ENCODE data around the gene C19orf12. TPM values are rescaled to one million over a fixed set of nuclear protein-coding genes. Genes with fewer than 3 reads are reported as not detected.
A peak's percentile ranks its signal among the peaks of the same experiment; 100 is the strongest.
"Not testable (repeated sequence)": the region's sequence is repeated elsewhere in the genome, so short reads cannot be mapped to it uniquely, and the experiment has no call there.

Gene C19orf12
- total RNA-seq, 1 donor from 2014 or later = 18.8 TPM

GRCh38 chr19:29731331-29731850 is 16.3 kb upstream of the C19orf12 start:
- no peak for DNase-seq (ENCODE audit: low read depth in 2 of 2)

GRCh38 chr19:29727906-29728305 is 12.8 kb upstream of the C19orf12 start:
- DNase-seq (ENCODE audit: low read depth in 2 of 2) = no peak

GRCh38 chr19:29724746-29725145 is 9.7 kb upstream of the C19orf12 start:
- DNase-seq (ENCODE audit: low read depth in 2 of 2) = no peak

GRCh38 chr19:29724102-29724641 is 9.1 kb upstream of the C19orf12 start:
- peak; percentile 14 to 19 for DNase-seq (ENCODE audit: low read depth in 2 of 2)

GRCh38 chr19:29717051-29717450 is 2.0 kb upstream of the C19orf12 start:
- DNase-seq (ENCODE audit: low read depth in 2 of 2) = no peak

GRCh38 chr19:29715701-29716581 is 880 bp upstream of the C19orf12 start:
- no peak for DNase-seq (ENCODE audit: low read depth in 2 of 2)

- DNase-seq (ENCODE audit: low read depth in 2 of 2) = no peak
Observed at GRCh38 chr19:29714371-29714952, 599 bp downstream of the C19orf12 start.

- no peak for DNase-seq (ENCODE audit: low read depth in 2 of 2)
Observed at GRCh38 chr19:29712744-29713516, 2.1 kb downstream of the C19orf12 start.

GRCh38 chr19:29711584-29712132 is 3.4 kb downstream of the C19orf12 start:
- no peak for DNase-seq (ENCODE audit: low read depth in 2 of 2)

GRCh38 chr19:29709440-29709798 is 5.6 kb downstream of the C19orf12 start:
- DNase-seq (ENCODE audit: low read depth in 2 of 2) = not testable (repeated sequence)

GRCh38 chr19:29708554-29709439 is 6.3 kb downstream of the C19orf12 start:
- no peak for DNase-seq (ENCODE audit: low read depth in 2 of 2)

GRCh38 chr19:29706635-29707034 is 8.4 kb downstream of the C19orf12 start:
- DNase-seq (ENCODE audit: low read depth in 2 of 2) = no peak

- DNase-seq (ENCODE audit: low read depth in 2 of 2) = no peak
Observed at GRCh38 chr19:29705706-29706105, 9.4 kb downstream of the C19orf12 start.

GRCh38 chr19:29704562-29705558 is 10.2 kb downstream of the C19orf12 start:
- DNase-seq (ENCODE audit: low read depth in 2 of 2) = no peak

- no peak for DNase-seq (ENCODE audit: low read depth in 2 of 2)
Observed at GRCh38 chr19:29702963-29703320, 12.1 kb downstream of the C19orf12 start.

GRCh38 chr19:29702161-29702962 is 12.7 kb downstream of the C19orf12 start:
- DNase-seq (ENCODE audit: low read depth in 2 of 2) = no peak

GRCh38 chr19:29700498-29700897 is 14.6 kb downstream of the C19orf12 start:
- DNase-seq (ENCODE audit: low read depth in 2 of 2) = no peak

- DNase-seq (ENCODE audit: low read depth in 2 of 2) = no peak
Observed at GRCh38 chr19:29699861-29700260, 15.2 kb downstream of the C19orf12 start.

Data from lung microvascular endothelial cell (primary cell).